AG10803 (cell line): Measurements from ENCODE around the gene CAMKV.
A peak's percentile ranks its signal among the peaks of the same experiment; 100 is the strongest.

Source experiments
- DNase-seq: peaks from one replicate; pipeline ENCODE4 v3.0.0; 2010; ENCODE audit warnings: low read depth
- H3K4me3 ChIP-seq: 2 replicates; pipeline ENCODE4 v1.5.1; 2011; ENCODE audit warnings: mild to moderate bottlenecking, low read length, control low read depth
- TF ChIP-seq, protein P1 (sequence below): conservative IDR thresholded peaks from 2 replicates; pipeline ENCODE4 v1.5.1; 2011; ENCODE audit warnings: mild to moderate bottlenecking, low read length, control low read depth, inconsistent platforms

CAMKV gene

DNA sequence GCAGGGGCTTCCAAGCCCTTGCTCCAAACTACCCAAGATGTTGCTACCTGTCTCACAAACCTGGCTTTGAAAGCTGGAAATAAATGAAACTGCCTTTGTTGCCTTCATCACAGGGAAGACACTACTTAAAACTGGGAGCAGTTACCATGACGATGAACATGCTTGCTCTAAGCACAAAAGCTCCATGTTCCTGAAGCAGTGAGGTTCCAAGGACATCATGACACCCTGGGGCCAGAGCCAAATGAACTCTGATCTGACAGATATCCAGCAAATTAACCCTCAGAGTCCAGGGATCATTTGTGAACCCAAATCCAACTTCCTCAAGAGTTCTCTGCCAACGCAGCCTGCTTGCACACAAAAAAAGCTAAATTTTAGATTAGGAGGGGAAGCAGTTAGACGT, 24.0 kb downstream of the CAMKV start:
- DNase-seq, result no peak
- no peak overlapping the region for H3K4me3 ChIP-seq
- TF ChIP-seq, protein P1, sequence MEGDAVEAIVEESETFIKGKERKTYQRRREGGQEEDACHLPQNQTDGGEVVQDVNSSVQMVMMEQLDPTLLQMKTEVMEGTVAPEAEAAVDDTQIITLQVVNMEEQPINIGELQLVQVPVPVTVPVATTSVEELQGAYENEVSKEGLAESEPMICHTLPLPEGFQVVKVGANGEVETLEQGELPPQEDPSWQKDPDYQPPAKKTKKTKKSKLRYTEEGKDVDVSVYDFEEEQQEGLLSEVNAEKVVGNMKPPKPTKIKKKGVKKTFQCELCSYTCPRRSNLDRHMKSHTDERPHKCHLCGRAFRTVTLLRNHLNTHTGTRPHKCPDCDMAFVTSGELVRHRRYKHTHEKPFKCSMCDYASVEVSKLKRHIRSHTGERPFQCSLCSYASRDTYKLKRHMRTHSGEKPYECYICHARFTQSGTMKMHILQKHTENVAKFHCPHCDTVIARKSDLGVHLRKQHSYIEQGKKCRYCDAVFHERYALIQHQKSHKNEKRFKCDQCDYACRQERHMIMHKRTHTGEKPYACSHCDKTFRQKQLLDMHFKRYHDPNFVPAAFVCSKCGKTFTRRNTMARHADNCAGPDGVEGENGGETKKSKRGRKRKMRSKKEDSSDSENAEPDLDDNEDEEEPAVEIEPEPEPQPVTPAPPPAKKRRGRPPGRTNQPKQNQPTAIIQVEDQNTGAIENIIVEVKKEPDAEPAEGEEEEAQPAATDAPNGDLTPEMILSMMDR, result no peak

DNA sequence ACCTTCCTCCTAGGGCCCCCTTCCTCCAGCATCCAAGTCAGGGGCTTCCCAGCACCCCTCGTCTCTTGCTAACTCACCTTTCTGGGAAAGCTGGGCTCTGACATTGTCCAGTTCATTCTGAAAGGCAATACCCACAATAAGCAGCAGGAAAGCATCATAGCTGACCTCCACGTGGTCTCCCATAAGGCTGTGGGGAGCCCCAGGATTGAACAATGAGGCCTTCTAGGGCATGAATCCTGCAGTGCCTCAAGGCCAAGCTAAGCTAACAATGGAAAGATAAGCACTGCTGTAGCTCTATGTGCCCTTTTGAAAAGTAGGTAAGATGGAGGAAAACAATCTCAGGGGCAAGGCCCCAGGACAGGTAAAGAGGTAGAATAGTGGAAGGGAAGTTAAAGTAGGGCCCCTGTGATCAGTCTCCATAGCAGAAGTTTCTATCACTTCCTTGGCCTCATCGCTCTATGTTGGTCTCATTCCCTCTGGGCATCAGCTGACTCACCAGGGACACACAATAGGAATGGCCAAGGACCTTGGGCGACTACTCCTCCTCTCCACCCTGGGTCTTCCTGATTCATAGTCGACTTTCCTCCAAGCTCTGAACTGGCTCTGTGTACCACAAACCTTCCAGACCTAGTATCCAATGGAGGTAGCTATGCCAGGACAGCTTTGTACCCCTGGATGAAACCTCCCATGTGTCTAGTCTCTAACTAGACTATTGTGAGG, 25.1 kb downstream of the CAMKV start:
- DNase-seq, result no peak
- H3K4me3 ChIP-seq, result no peak overlapping the region
- TF ChIP-seq, protein P1, result no peak

DNA sequence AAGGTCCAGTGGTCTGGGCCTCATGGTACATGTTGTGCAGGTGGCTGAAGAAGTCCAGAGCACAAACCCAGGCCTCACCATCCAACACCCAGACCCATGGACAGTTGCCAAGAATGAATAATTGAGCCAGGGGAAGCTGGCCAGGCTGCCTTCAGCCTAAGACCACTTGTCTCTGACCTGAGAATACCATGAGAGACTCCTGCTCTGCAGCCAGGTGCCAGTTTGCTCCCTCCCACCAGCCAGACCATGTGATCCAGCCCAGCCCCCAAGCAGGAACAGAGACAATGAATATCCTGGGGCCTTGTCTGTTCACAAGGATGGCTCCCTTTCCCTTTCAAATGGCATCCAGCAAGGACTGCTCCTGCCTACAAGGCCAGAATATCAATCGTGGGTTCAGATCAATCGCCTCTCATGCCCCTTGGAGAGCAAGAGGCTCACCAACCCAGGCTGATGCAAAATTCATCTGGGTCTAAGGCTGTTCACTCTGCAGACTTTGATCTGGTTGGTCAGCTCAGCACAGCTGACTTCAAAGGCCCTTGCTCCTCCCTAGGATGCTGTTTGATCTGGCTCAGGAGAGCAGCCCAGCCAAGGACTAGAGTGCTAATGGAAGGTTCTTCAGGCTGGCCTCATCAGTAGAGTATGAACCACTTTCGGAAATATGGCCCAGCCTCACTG, 26.7 kb downstream of the CAMKV start:
- no peak overlapping the region for H3K4me3 ChIP-seq
- TF ChIP-seq, protein P1, result no peak
- no peak for DNase-seq

DNA sequence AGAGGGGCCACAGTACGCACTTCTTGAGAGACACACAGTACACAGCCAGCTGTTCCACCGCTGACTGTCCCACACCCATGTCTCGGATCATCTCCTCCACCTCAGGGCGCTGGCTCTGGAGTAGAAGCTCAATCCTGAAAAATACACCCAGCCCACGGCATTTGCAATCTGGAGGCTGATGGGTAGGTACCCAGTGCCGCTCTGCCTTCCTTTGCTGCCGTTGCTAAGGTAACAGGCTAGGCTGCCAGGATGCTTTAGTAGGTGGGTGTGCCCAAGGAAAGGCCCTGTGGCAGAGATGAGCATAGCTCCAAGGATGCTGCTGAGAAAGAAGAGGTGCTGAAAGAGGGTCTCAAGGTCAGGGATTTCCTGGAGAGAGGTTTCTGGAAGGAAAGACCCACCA, 27.9 kb downstream of the CAMKV start:
- DNase-seq, result no peak
- H3K4me3 ChIP-seq, result no peak overlapping the region
- TF ChIP-seq, protein P1, result no peak

DNA sequence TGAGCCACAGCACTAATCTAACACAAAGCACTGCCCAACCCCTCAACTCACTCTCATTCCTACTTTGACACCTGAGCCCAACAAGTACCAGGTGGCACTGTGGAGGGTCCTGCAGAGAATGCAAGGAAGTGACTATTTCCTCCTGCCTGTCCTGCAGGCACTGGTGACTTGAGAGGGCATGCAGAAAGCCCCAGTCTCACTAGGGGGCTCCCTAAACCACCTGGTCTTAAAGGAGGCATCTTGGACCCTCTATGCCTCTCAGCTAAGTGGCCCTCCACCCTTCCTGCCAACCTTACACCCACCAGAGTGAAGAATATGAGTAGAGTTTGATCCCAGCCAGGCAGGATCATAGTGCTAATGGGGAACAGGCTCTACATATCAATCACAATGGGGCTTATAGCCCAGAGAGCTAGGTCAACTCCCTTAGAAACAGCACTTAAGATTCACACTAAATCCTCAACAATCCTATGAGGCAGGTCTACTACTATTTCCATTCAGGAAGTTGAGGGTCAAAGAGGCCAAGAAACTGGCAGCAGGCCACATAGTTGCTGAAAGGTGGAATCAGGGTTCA, 28.5 kb downstream of the CAMKV start:
- TF ChIP-seq, protein P1, result peak; percentile 39

DNA sequence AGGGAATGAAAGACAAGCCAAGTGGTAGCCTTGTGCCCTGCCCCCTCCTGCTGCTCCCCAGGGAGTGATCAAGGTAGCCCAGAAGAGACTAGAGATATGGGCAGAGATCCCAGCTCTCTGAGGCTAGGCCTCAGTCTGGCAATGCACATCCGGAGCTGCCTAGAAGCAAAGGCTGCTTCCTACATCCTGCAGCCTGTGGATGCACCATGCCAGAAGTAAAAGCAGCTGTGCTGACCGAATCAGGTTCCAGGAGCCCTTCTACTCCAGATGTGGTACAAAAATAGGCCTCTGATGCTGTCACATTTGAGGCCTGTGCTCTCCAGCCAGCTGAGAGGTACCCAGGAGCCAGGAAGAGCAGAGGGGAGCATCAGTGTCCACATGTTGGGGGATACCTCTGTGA, 29.3 kb downstream of the CAMKV start:
- no peak overlapping the region for H3K4me3 ChIP-seq
- TF ChIP-seq, protein P1, result no peak
- peak; percentile 35 for DNase-seq

More for the DNA sequence above, 28.5 kb downstream of the CAMKV start:
- no peak for DNase-seq
- H3K4me3 ChIP-seq, result no peak overlapping the region
